Measurements from ENCODE around the gene RASL12. TPM values are rescaled to one million over a fixed set of nuclear protein-coding genes. Genes with fewer than 3 reads are reported as not detected.

RASL12 gene
- total RNA-seq, 3 donors from 2014 or later (not counting 1 experiment from before 2014, with no cell fraction given), result not detected

DNA sequence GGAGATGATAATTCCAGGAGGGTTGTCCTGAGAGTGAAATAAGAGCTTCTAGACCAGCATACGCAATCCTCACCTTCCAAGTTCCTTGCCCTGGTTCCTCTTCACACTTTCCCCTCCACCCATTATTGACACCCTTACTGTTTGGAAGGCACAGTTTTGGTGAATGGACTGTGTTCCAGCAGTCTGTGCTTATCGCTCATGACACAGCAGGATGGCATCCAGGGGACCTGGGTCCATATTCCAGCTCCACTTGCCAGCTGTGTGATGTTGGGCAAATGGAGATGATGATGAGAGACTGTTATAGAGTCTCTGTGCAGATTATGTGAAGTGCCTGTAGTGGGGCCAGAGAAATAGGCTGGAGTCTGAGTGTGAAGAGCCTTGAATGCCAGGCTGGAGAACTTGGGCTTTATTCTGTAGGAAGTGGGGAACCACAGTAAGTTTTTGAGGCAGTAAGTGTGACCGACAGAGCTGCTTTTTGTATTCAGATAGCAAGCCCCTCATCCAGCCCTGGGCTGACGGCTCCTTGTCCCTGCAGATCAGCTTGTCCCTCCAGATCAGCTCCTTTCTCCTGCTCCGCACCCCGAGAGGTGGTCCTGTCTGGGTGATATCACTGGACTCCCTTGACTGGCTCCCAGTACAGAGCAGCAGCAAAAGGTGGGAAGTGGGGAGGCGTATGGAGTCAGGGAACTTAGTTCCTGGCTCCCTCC lies 16.9 kb upstream of the RASL12 start:
- DNase-seq (no peak), ATAC-seq (no peak)
- intact Hi-C loops (cut with micrococcal nuclease), result no loop called here
- H3K27ac Mint-ChIP-seq, result no peak overlapping the region
- H3K9me3 ChIP-seq (ENCODE audit: control insufficient read depth, insufficient read depth, low read length), result no peaks in the 10 kb centered on the region
- no peak overlapping the region for H3K4me3 Mint-ChIP-seq
- peaks cover 11 to 19% of the 10 kb centered on the region in 2 donors for H3K4me1 Mint-ChIP-seq
- no peaks in the 10 kb centered on the region for H3K36me3 Mint-ChIP-seq
- peaks cover 7% of the 10 kb centered on the region for H3K4me1 ChIP-seq (ENCODE audit: control insufficient read depth, insufficient read depth, low read length)
- H3K9me3 Mint-ChIP-seq, result no peaks in the 10 kb centered on the region
- peaks cover 6% of the 10 kb centered on the region for H3K27me3 ChIP-seq (ENCODE audit: control insufficient read depth, insufficient read depth, low read length)
- no peak overlapping the region for H3K4me3 ChIP-seq (ENCODE audit: low read length)
- peaks cover 26 to 38% of the 10 kb centered on the region in 2 donors for H3K27me3 Mint-ChIP-seq (ENCODE audit: low read depth in 2 of 2)
- WGBS (ENCODE audit: insufficient coverage), result 76% methylated on average over 6 of the region's 7 CpGs
- no peaks in the 10 kb centered on the region for H3K36me3 ChIP-seq (ENCODE audit: control insufficient read depth, insufficient read depth, low read length)
- TF ChIP-seq, protein P1, sequence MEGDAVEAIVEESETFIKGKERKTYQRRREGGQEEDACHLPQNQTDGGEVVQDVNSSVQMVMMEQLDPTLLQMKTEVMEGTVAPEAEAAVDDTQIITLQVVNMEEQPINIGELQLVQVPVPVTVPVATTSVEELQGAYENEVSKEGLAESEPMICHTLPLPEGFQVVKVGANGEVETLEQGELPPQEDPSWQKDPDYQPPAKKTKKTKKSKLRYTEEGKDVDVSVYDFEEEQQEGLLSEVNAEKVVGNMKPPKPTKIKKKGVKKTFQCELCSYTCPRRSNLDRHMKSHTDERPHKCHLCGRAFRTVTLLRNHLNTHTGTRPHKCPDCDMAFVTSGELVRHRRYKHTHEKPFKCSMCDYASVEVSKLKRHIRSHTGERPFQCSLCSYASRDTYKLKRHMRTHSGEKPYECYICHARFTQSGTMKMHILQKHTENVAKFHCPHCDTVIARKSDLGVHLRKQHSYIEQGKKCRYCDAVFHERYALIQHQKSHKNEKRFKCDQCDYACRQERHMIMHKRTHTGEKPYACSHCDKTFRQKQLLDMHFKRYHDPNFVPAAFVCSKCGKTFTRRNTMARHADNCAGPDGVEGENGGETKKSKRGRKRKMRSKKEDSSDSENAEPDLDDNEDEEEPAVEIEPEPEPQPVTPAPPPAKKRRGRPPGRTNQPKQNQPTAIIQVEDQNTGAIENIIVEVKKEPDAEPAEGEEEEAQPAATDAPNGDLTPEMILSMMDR (IDR thresholded peaks at IDR 0.05), result no peak
- no peak overlapping the region for H3K27ac ChIP-seq (ENCODE audit: low read length)

DNA sequence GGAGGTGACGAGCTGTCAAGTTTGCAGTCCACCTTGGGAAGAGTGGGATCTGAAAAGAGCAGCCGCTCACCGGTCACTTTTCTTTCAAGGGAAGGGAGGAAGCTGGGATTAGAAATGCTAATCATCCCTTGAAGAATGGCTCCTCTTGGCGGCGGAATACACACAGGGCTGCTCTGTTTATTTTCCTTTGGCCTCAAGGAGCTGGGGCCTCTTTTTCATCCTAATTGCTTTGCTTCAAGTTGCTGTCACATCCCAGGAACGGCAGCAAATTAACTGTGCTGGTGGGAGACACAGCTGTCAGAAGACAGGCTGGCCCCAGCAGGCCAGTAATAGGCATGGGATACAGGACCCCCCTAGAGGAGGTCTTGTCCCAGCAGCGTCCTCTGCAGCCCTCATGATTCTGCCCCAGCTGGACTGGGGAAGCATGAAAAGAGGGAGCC lies 15.5 kb upstream of the RASL12 start:
- intact Hi-C loops (cut with micrococcal nuclease), result no loop called here
- no peak overlapping the region for H3K27ac ChIP-seq (ENCODE audit: low read length)
- DNase-seq (no peak), ATAC-seq (no peak)
- H3K27me3 ChIP-seq (ENCODE audit: control insufficient read depth, insufficient read depth, low read length), result peaks cover 8% of the 10 kb centered on the region
- Mint-ChIP-seq H3K9me3 (no peaks in the 10 kb centered on the region), H3K36me3 (no peaks in the 10 kb centered on the region), H3K4me1 (peaks cover 12 to 19% of the 10 kb centered on the region in 2 donors), H3K27me3 (ENCODE audit: low read depth in 2 of 2) (peaks cover 35 to 49% of the 10 kb centered on the region in 2 donors), H3K4me3 (no peak overlapping the region), H3K27ac (no peak overlapping the region)
- no peaks in the 10 kb centered on the region for H3K36me3 ChIP-seq (ENCODE audit: control insufficient read depth, insufficient read depth, low read length)
- 89% methylated on average over 7 of the region's 7 CpGs for WGBS (ENCODE audit: insufficient coverage)
- no peaks in the 10 kb centered on the region for H3K9me3 ChIP-seq (ENCODE audit: control insufficient read depth, insufficient read depth, low read length)
- TF ChIP-seq, protein P1 (IDR thresholded peaks at IDR 0.05), result no peak
- no peak overlapping the region for H3K4me3 ChIP-seq (ENCODE audit: low read length)
- H3K4me1 ChIP-seq (ENCODE audit: control insufficient read depth, insufficient read depth, low read length), result peaks cover 7% of the 10 kb centered on the region

- Mint-ChIP-seq H3K4me1 (peaks cover 19 to 25% of the 10 kb centered on the region in 2 donors), H3K27me3 (ENCODE audit: low read depth in 2 of 2) (peaks cover 43 to 56% of the 10 kb centered on the region in 2 donors), H3K9me3 (no peaks in the 10 kb centered on the region), H3K36me3 (no peaks in the 10 kb centered on the region), H3K4me3 (no peak overlapping the region), H3K27ac (no peak overlapping the region)
- no peak overlapping the region for H3K4me3 ChIP-seq (ENCODE audit: low read length)
- TF ChIP-seq, protein P1 (IDR thresholded peaks at IDR 0.05), result no peak
- WGBS (ENCODE audit: insufficient coverage), result 7% methylated on average over 7 of the region's 7 CpGs
- H3K9me3 ChIP-seq (ENCODE audit: control insufficient read depth, insufficient read depth, low read length), result no peaks in the 10 kb centered on the region
- peaks cover 14% of the 10 kb centered on the region for H3K27me3 ChIP-seq (ENCODE audit: control insufficient read depth, insufficient read depth, low read length)
- peaks cover 11% of the 10 kb centered on the region for H3K4me1 ChIP-seq (ENCODE audit: control insufficient read depth, insufficient read depth, low read length)
- ATAC-seq (peak in 1 of 3 donors; percentile 62), DNase-seq (peak in 1 of 2 donors; percentile 40)
- intact Hi-C loops (cut with micrococcal nuclease), result no loop called here
- no peaks in the 10 kb centered on the region for H3K36me3 ChIP-seq (ENCODE audit: control insufficient read depth, insufficient read depth, low read length)
- no peak overlapping the region for H3K27ac ChIP-seq (ENCODE audit: low read length)
Measured at GRCh38 chr15:65082303-65082953, 14.6 kb upstream of the RASL12 start.
